ENCODE results near the gene ENOX1.
A peak's percentile ranks its signal among the peaks of the same experiment; 100 is the strongest.

The ENOX1 gene

DNA sequence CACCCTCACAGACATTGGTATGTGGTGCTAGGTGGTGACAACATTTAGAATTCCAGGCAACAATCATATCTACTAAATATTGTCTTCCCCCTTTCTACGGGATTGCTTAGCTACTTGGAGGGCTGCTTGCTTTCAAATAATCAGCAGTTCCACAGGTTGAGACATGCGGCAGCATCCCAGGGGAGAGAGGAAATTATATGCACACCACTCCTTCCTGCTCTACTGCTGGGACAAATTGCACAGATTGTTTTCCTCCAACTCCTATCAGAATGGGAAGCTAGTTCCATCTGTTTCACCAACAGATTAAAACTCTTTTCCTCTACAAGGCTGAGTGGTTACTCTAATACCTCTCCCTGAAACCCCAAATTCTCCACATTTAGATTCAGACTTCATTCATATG lies 488.0 kb downstream of the ENOX1 start:
- DNase-seq = peak; percentile 52

DNA sequence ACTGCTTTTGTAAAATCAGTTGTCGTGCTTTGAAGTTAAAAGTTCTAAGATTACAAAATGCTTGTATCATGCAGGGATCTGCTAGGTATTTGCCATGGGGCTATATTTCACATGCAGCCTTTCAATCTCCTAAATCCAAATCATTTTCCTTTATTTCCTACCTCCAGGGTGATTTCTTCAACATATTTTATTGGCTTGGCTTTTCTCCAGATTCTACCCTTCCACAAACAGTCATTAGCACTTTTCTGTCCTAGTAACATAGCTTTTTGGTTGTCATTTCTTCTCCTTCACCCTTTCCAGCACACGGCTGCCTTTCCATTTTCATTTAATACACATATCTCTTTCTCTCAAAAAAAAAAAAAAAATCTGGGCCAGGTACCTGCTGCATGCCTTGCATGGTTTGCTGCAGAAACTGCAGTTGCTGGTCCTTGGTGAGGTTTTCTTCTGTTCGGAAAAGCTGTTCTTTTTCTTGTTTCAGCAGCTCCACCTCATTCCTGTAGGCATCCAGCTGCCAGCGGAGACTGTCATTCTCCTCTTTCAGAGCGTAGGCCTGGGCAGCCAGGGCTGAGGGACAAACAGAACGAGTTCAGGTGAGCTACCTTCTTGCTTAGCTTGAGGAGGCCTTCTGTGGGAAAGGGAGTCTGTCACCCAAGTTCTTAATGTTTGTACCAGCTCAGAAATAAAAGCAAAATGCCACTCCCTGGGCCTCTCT lies 488.6 kb downstream of the ENOX1 start:
- DNase-seq = peak; percentile 12

- DNase-seq = no peak
Measured at GRCh38 chr13:43295825-43296564, 490.8 kb downstream of the ENOX1 start.

- DNase-seq = no peak
Measured at GRCh38 chr13:43295321-43295720, 491.5 kb downstream of the ENOX1 start.

DNA sequence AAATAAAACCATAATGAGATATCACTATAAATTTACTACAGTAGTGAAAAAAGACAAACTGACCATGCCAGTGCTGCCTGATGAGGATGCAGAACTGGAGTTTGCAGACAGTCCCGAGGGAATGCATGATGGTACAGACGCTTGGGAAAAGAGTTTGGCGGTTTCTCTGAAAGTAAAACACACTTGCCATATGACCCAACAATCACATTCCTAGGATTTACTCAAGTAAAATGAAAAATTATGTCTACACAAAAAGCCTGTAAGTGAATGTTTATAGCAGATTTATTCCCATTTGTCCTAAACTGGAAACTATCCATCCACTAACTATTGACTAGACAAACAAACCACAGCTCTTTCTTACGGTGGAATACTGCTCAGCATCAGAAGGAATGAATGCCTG lies 492.4 kb downstream of the ENOX1 start:
- no peak for DNase-seq

DNA sequence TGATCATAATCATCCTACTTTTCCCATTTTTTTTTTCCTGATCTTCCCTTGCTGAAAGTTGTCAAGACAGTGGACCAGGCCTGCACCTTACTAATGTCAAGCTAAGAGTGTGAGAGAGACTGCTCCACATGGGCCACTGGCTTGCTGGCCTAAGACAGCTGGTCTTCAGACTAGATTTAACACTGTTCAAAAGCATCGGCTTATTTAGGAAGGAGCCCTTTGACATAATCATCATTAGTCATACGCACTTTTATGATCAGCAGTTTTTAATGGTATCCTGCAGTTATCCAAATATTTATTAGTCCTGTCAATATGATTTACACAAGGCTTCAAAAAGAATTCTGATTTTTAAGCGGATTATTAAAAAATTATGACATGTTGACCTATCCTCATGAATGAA lies 492.8 kb downstream of the ENOX1 start:
- DNase-seq = no peak

DNA sequence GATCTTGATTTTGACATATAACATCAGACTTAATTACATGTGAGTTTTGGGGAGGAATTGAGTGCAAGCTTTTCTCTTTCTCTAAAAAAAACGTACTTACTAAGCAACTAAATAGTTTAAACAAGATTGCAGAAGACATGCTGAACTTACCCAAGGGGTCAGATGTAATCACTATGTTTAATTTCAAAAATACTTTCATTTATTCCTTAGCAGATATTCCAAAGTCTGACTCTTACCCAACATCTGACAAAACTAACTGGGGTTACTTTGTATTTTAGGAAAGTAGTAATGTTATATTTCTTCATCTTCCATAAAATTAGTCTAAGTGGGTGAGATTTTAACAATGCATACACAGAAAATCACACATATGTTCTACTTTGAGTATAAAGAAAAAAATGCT lies 493.2 kb downstream of the ENOX1 start:
- no peak for DNase-seq

DNA sequence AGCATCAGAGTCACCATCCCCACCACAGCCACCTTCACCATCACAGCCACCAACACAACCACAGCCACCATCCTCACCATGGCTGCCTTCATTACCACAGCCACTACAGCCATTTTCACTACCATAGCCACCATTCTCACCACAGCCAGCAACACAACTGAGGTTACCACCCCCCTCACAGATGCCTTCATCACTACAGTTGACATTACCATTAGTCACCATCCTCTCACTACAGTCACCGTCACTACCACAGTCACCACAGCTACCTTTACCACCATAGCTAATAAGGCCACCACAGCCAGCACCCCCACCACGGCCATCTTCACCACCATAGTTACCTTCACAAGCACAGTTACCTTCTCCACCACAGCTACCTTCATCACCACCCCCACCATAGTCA lies 493.8 kb downstream of the ENOX1 start:
- no peak for DNase-seq

DNA sequence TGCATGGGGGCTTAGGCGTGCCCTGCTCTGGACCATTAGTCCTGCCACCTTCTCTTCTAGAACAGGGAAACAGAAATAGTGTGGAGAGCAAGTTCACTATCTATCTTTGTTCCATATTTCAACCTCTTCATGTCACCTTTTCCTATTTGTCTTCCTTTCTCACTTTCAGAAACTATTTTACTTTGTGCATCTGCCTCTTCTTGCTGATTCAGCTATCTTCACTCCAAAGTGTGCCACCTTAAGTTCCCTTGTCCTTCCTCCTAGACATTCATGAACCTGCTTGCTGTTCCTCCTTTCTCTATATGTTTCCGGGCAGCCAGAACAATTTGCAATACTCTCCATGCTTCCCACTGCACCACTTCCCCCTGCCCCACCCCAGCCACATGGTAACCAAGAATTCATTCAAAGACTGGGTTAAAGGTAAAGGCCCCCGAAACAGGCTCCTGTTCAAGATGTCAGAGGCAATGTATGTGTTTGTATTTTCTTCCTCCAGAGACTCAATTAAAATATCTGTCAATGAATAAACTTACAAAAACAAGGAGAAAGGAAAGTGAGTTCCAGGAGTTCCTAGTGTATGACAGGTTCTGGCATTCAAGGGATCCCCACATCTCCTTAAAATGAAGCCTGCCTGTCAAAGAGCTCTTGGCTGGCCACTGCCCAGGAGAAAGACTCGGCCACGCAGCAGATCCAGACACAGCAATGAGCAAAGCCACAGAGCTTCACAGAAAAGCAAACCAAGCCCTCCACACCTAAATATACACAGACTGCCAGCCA lies 495.3 kb downstream of the ENOX1 start:
- DNase-seq = no peak

- DNase-seq = no peak
Measured at GRCh38 chr13:43289470-43290255, 497.1 kb downstream of the ENOX1 start.

DNA sequence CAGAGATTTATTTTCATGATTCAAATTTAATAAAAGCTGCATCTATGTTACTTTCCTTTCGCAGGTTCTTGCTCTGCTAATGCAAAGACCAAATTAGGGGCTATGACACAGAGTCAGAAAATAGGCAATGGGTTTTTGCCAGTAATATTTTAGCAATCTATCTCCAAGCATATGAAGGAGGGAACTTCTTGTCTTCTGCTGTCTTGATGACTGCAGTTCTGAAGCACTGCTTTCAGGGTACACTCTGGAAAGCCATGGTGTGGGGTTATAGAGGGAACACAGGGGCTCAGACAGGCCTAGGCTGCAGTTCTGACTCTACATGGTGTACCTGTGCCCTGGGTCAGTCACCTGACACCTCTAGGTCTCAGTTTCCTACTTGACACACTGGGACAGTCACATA lies 500.0 kb downstream of the ENOX1 start:
- no peak for DNase-seq

DNA sequence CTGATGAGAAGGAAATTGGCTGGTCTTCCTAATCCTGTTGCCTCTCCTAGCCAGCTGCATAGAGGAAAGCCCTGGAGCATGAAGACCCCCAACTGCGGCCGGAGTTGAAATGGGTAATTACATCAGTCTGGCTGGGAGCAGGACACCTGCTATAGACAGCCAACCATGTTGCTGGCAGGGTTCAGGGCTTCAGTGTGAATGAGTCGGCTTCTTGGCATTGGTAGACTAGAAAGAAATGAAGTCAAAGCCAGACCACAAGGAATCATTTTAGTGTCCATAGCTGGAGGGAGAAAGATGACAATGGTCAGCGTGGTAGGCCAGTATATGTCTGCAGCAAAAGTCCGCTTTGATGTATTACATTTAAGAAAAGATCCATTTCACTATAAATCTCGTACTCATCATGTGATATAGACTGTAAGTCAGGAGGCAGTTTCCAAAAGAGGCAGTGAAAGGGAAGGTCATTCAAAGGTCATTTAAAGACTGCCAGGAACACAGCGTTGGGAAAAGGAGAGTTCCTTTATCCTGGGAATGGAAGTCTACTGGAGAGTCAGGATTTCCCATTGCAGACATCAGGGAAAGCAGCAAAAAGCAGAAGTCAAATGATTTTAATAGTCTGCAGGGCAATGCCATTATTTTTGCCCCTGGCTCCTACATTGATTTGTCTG lies 500.7 kb downstream of the ENOX1 start:
- DNase-seq = peak; percentile 96

DNA sequence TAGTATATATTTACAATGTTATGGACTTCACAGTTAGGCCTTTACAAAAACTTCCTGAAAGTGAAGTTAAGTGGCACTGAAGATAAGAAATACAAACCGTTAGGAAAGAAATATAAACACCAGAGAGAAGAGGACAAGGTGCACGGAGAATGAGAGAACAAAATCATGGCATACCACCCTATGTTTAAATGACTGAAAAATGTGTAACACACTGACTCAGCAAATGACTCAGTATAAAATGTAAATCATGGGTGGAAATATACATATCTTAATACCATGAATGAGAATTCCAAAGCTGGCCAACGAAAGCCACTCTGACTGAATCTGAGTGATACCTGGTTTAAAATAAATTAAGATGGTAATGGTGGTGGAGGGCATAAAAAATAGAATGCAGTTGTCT lies 502.6 kb downstream of the ENOX1 start:
- no peak for DNase-seq

- DNase-seq = no peak
Measured at GRCh38 chr13:43279696-43280095, 507.1 kb downstream of the ENOX1 start.

DNA sequence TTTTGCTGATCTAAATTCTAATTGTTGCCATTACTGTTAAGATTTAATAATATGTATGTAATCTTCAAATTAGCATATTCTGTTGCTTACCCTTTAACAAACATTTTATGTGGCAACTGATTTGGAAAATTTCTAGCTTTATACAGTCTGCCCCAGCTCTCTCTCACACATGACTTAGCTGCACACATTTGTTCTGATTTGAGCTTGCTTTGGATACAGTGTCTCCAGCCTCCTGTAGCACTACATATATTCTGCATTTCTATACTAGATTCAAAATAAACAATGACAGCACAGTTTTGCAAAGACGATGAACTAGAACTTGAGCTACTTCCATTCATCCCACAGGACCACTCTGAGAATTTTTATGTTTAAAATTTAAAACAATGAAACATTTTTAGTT lies 508.6 kb downstream of the ENOX1 start:
- DNase-seq = no peak

- DNase-seq = no peak
Measured at GRCh38 chr13:43277142-43277541, 509.6 kb downstream of the ENOX1 start.

DNA sequence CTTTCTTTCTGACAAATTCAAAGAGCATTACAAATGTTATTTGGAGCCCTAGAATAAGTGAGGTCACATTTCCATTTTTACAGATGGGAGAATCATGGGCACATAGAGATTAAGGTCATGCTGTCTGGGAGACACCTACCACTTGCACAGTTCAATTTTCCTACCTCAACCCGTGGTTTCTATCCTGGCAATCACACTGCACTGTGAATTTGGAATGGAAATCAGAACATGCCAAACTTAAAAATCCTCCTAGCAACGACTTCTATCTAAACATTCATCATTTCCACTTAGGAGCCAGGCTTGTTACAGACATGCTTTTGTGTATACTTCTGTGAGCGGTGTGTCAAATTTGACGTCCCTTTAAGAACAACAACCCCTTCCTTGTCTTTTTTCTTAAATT lies 511.9 kb downstream of the ENOX1 start:
- no peak for DNase-seq

DNA sequence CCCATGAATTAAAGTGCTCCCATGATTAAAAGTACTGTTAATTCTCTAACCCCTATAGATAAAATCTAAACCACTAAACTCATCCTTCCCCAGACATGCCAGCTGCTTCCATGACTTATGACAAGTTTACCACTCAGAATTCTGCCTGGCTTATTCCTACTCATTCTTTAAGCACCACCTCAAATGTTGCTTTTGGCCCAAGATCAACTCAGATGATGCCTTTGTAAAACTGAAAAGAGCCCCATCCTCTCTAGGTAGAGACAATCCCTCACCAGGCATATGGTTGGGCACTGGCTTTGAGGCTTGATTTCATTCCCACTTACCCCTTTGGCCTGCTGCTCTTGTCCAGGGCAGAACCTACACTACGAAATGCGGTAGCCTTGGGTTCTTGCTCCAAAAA lies 513.4 kb downstream of the ENOX1 start:
- no peak for DNase-seq

- peak; percentile 88 for DNase-seq
Measured at GRCh38 chr13:43272851-43273250, 513.9 kb downstream of the ENOX1 start.

- no peak for DNase-seq
Measured at GRCh38 chr13:43271152-43271551, 515.6 kb downstream of the ENOX1 start.

DNA sequence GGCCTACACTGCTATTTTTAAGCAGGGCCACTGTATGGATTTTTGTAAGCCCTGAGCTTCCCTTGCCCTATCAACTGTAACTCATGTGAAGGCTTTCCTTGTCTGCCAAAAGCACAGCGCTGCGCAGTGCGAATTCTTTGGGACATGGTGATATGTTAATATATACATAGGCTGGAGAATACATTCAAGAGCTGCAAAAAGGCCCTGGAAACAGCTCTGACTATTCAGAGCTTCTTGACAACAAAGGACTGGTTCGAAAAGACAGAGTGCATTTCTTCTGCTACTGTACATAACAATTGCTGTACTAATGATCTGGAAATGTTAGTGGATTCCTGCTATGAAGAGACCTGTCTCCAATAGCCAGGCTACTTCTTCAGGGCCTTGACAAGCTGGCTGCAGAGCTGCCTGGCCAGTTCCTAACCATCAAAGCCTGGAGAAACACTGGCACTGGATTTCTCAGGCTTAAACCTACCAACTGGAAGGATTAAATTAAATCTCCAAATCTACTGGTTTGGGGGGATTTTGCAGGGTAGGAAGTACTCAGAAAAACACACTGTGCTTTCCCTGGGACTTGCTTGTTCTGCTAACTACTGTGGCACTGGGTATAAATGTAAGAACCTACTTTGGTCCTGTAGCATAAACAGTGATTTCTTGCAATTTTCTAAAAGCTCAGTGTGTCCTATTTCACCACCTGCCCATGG lies 516.5 kb downstream of the ENOX1 start:
- no peak for DNase-seq

GRCh38 chr13:43269037-43269481 lies 517.7 kb downstream of the ENOX1 start:
- no peak for DNase-seq
